A673 (cell line): ENCODE data around the gene SDF4.

Source experiments
- EZH2 ChIP-seq: fragments of 200-600 bp; sonication (generic); IDR thresholded peaks from 2 replicates; pipeline ENCODE4 v1.6.1; 2017; ENCODE audit warnings: borderline replicate concordance, low read depth, mild to moderate bottlenecking, mixed read lengths, antibody characterized with exemption, low read length; ENCODE audit not compliant: poor library complexity, severe bottlenecking
- TF ChIP-seq, protein P1 (sequence below): fragments of 300-800, 200-600 bp; sonication (generic); conservative IDR thresholded peaks from 2 replicates; pipeline ENCODE4 v1.5.1; 2017; ENCODE audit warnings: low read depth, mild to moderate bottlenecking, antibody characterized with exemption, low read length, moderate library complexity, mixed read lengths

GRCh38 chr1:1242461-1243265 is 10.9 kb upstream of the SDF4 start:
- TF ChIP-seq, protein P1, sequence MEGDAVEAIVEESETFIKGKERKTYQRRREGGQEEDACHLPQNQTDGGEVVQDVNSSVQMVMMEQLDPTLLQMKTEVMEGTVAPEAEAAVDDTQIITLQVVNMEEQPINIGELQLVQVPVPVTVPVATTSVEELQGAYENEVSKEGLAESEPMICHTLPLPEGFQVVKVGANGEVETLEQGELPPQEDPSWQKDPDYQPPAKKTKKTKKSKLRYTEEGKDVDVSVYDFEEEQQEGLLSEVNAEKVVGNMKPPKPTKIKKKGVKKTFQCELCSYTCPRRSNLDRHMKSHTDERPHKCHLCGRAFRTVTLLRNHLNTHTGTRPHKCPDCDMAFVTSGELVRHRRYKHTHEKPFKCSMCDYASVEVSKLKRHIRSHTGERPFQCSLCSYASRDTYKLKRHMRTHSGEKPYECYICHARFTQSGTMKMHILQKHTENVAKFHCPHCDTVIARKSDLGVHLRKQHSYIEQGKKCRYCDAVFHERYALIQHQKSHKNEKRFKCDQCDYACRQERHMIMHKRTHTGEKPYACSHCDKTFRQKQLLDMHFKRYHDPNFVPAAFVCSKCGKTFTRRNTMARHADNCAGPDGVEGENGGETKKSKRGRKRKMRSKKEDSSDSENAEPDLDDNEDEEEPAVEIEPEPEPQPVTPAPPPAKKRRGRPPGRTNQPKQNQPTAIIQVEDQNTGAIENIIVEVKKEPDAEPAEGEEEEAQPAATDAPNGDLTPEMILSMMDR: no peak
- TF ChIP-seq EZH2: no peak
